NK-92 treated with Interleukin-12 subunit alpha and Interleukin-12 subunit beta, amount 100 ng/mL, for 24 hours (cell line): Measurements from ENCODE around the gene AGPAT3.

Experiments
- DNase-seq: peaks from one replicate; lab custom pipeline; 2025; lab: John Stamatoyannopoulos, UW

The AGPAT3 gene

DNA sequence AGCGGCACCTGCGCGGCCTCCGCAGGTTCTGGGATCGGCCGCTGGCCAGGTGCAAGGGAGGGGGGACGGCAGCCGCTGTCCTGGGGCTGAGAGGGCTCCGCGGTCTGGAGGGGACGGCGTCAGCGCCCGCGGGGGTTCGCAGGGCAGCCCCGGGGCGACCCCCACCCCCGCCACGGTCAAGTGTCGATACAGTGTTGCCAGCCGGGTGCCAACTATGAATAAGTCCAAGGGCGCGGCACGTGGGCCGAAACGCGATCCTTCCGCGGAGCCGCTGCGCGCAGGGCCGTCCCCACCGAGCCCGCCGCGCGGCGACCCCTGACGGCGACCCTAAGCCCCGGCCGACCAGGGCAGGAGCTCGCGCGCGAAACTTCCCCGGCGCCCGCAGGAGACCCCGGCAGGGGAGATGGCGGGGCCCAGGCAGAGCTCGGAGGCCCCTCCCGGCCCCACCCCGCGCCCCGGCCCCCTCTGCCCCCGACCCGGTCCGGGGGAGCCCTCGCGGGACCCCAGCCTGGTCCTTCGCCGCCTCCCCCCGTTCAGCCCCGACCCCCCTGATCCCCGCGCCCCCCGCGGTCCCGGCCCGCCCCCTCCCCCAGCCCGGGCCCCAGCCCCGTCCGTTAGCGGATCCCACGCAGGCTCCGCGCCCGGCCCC is 586 bp upstream of the AGPAT3 start:
- DNase-seq = no peak

DNA sequence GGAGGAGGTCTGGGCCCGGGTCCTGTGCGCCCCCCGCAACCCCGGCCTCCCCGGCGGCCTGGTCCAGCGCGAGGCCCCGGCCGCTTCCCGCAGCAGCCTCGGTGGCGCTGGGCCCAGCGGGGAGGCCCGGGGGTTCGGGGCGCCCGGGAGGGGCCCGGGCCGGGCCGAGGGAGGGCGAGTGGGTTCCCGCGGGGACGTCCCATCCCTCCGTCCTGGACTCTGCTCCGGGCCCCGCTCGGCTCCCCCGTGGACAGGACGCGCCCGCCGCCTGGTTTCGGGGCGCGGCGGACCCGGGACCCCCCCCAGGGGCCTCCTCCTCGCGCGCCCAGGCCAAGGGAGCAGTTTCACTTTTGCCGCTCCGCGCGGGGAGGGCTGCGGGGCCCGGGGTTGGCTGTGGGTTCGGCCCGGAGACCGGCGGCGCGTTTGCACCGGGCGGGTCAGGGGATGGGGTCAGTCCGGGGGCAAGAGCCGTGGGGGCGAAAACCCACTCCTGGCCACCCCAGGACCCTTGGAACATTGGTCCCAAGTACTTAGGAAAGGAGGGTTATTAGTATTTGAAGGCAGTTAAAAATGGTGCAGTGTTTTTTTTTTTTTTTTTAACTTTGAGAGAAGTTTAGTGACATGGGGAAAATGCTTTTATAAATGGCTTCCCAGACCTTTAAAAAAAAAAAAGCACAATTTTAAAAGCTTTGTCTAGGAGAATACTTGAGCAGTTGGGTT is 677 bp downstream of the AGPAT3 start:
- peak; percentile 36 for DNase-seq

DNA sequence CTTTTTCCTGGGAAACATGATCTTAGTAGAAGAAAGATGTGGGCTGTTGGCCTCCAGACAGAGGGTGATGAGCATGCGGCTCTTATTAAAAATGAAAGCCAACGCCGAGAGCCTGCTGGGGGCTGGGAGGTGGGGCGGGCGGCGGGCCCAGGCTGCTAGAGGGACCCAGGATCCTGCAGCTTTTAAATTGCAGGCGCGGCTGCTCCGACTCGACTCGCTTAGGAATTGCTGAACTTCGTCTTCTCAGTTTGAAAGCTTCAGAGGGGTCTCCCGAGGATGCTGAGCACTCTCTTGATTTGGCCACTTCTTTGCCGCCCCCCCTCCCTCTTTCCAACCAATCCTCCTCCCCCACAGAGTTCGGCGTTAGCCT is 1.2 kb downstream of the AGPAT3 start:
- DNase-seq = no peak

DNA sequence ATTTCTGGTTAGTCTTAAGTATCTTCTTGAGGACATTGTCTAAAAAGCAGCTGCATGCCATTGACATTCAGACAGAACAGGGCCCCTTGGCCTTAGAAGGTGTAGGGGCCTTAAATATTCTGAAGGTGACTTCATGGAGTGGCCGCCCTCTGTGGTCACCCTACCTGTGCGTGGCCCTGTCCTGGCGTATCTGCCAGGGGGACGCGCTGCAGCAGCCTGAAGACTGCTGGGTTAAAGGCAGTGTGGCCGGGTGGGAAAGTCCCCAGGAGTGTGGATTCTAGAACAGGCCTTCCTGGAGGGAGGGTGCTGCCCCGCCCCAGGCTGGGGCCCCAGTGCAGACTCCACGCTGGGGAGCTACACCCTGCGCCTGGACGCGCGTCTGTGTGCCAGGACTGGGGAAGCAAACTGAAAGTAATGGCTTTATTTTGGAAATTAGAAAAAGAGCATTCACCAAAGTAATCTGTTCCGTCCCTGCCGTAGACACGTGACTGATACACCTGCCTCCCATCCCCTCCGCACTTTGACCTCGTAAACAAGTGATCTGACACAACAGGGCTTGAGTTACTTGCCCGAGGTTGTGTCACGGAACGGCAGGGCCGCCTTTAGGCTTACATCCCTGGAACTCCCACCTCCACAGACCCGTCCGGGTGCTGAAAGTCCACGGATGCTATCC is 1.8 kb downstream of the AGPAT3 start:
- no peak for DNase-seq

DNA sequence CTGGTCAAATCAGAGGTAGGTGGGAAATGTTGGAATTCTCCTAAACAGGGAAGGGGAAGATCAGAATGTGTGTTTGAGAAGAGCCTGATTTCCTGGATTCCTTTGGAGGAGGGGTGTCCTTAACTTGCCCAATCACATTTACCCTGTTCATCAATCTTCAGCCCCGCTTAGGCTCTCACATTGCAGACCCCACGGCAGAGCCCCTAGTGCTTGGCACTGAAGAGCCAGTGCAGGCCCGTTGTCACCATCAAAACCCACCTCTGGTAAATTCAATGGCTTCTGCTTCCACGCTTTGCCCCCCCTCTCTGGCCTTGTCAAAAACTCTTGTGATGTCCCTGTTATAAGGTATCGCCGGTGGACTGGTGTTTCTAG is 2.3 kb downstream of the AGPAT3 start:
- no peak for DNase-seq

DNA sequence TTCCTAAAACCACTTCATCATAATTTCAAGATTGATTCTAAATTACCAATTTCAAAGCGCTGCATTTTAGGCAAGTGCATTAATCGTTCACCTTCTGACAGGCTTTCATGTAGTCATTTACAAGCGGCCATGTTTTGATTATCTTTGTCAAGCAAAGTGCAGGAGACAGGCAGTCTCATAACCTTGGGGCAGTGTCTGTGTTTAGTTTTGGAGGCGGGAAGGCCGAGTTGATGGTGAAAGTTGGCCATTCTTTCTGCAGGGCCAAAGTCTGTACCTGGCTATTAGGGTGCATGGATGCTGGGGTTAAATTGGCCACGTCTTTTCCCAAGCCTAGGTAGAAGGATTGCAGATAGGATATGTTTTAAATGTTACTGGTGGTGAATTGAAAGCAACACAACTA is 2.9 kb downstream of the AGPAT3 start:
- DNase-seq = no peak

DNA sequence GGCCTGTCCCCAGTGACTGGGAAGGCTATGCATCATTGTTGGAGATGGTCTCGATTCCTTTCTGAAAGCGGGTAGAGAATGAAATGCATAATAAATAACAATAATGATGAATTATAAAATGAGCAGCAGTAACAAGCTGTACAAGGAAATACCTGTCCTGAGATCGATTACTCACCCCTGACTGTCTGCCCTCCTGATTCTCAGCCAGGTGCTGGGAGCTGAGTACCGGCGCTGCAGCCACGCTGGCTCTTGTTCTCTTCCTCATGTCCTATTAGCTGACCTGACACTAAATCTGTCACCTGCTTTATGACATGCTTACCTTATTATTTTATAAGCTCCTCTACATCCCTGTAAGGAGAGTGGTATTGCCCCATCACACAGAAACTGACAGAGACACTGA is 3.4 kb downstream of the AGPAT3 start:
- DNase-seq = no peak

DNA sequence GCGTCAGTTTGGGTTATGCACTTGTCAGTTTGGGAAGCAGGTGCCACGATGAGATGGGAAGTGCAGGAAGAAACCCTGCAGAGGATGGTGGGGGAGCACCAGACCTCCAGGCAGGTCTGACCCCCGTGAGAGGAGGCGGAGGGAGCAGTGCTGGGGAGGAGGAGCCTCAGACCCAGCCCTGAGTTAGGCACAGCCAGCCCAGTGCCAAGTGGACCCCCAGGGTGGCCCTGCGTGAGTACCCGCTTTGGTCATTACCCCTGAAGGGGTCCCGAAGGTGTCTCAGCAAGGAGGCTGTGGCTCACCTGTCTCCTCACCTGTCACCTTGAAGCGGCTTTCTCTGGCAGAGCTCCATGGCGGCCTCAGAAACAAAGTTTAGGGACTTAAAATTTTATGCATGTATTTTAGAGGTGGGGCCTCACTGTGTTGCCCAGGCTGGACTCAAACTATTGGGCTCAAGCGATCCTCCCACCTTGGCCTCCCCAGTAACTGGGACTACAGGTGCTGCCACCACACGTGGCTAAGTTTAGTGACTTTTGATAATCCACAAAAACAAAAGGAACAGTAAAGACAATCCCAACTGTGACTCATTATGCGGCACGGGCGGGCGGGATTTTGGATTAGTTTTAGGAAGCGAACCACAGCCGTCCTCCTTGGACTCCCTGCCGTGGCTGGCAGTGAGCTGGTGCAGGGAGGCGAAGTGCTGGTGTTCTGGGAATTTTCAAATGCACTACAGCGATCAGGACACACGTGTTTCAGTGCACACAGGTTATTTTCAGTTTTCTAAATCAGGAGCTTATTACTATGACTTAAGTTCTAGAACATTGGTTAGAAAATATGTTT is 4.7 kb downstream of the AGPAT3 start:
- no peak for DNase-seq

DNA sequence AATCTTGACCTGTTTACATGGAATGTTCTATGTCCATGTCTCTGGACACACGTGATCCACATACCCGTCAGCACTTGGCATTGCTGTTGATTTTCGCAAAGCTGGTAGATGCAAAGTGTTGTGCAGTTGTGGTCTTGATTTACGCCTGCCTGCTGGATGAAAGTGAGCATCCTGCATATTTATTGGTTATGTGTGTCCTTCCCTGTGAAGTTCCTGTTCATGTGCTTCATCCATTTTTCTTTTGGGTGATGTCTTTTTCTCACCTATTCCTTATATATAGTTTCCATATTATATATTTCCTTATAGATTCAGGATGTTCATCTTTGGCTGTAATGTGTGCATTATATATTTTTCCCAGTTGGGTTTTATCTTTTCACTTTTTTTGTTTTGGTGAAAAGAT is 6.5 kb downstream of the AGPAT3 start:
- DNase-seq = no peak

DNA sequence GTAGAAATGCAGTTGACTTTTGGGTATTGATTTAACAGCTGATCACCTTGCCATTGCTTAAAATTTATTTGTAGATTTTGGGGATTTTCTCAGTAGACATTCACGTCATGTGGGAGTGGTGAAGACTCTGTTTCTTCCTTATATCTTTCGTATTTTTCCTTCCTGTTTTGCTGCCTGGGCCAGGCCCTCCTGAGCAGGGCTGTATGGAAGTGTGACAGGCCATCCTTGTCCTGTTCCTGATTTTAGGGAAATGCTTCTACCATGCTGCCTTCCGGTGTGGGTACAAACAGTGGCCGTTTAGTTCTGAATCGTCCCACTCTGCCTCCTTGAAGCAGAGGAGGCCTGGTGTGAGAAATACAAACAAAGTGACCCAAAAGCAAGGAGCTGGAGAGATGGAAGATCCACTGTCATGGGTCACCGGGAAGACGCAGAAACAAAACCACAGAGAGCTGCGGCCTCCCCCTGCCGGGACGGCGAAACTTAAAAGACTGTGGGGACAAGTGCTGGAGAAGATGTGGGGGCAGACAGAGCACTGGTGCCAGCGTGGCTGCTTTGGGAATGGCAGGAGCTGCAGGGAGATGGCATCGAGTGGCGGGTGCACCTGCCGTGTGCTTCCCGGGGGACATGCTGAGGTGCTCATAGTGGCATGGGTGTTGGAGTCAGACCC is 7.6 kb downstream of the AGPAT3 start:
- DNase-seq = no peak

DNA sequence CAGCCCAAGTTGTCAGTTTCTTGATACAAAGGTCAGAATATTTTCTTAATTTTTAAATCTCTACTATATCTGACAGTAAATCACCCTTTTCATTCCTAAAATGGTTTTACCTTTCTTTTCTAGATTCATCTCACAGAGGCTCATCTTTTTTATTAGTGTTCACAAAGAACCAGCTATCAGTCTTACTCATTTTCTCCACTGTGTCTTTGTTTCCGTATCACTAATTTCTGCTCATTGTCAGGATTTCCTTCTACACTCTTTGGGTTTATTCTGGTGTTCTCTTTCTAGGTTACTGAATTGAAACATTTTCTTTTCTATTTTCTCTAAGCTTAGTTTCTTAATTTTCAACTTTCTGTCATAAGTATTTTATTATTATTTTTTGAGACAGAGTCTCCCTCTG is 8.7 kb downstream of the AGPAT3 start:
- DNase-seq = no peak

DNA sequence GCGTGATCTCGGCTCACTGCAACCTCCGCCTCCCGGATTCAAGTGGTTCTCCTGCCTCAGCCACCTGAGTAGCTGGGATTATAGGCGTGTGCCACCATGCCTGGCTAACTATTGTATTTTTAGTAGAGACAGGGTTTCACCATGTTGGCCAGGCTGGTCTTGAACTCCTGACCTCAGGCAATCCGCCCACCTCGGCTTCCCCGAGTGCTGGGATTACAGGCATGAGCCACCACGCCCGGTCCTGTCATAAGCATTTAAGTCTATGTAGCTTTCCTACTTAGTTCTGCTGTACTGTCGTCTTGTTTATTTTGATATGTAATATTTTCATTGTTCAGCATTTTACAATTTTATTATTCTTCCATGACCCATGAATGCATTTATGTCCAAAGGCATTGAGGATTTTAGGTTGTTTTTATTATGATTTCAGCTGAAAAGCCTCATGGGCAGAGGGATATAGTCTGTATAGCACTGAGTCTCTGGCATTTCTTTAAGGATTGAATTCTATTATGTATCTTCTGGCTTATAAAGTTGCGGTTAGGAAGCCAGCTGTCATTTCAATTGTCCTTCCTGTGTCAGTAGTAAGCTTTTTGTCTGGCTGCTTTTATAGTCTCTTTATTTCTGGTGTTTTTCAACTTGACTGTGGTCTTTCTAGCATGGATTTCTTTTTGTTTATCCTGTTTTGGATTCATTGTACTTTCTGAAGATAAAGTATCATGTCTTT is 9.2 kb downstream of the AGPAT3 start:
- DNase-seq = no peak

DNA sequence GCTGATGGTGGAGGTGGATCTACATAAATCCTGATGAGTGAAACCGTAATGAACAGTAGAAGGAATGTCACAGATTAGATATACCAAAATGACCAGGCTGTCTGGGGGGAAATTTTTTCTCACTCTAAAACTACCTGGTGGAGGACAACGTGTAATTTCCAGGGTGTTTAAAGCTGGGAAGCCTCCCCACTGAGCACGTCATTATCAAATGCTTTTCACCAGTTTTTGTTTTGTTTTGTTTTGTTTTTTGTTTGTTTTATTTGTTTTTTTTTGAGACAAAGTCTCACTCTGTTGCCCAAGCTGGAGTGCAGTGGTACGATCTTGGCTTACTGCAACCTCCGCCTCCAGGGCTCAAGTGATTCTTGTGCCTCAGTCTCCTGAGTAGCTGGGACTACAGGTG is 11.6 kb downstream of the AGPAT3 start:
- no peak for DNase-seq

DNA sequence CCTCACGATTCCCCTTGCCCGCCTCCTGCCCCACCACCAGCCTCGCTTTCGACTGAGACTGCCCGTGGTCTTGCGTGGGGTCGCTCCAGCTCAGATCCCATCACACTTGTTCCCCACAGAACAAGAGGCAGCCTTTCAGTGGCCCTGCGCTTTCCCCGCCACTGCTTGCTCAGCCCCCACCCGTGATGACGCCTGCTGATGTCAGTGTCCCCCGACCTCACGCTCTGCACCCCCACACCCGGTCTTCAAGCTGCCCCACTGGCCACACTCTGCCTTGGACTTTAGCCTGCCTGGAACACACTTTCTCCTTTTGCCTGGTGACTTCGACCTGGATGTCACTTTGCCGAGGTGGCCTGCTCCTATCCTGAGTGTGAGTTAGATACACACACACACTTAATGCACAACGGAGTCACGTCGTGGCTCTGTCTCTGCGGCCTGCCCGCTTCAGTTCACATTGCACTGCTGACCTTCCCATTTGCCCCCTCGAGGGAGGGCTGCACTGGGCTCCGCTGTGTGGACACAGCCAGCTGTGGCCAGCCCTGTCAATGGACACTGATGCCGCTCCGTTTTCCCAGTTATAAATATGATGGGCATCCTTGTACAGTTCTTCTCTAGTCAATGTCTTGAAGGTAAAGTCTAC is 13.0 kb downstream of the AGPAT3 start:
- no peak for DNase-seq

DNA sequence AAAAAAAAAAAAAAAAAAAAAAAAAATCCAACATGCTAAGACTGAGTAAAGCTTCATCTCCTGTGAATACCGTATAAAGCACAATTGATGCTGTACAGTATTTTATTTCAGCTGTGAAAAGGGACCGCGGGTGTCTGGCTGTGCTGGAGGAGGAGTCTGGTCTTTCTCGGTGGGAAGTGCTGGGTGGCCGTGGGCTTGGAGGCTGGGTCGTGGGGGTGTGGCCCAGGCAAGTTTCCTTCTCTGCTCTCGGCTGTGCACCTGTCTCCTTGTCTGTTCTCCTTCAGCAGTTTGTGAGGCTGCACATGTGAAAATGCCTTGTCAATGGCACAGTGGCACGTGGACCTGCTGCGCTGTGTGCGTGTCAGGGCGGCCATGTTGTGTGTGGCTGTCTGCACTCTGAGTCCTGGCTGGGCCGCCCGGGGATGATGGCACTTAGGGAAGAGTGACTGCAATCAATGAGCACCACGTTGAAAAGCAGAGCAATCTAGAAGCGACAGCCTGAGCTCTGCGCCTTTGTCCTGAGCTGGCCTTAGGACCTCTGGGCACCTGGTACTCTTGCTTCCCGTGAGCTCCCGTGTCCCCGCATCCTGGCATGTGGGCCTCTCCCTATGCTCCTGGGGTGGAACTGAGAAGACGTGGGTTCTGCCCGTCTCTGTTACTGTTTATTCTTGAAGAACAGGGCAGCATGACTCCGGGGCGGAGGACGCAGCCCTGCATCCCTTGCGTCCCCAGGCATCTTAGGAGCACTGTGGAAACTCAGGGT is 14.5 kb downstream of the AGPAT3 start:
- DNase-seq = no peak

DNA sequence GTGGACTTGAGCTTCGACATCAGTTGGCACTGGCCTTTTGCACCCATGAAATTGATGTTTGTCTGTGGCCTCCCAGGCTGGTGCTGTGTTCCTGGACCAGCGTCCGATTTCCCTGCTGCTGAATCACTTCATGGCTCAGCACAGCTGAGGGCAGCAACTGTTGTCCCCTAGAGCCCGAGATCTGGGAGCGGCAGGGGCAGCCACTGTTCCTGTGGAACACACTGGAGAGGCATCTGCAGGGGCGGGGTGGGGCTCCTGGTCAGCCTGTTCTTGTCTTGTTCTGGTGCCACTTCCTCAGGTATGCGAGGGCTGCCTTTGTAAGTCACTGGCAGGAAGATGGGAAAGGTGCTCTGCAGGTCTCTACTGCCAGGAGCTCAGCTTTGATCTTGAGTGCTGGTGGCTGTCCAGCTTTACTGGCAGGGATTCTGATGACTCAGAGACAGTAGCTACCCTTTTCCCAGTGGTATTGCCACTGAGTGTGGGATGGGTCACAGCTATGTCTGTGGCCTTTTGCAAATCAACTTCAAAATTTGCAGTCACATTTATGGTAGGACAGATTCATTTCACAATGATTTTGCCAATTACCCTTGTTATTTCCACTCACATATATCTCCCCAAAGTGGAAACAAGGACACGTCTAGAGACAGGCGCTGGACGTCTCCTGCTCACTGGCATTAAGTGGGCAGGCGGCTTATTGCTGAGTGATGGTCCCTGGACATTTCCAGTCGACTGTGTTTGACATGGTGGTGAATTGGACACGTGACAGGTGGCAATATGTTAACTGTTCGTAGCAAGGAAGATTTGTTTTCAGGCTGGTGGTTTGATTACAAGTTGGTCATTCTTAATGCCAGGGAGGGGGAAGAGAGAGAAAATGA is 15.3 kb downstream of the AGPAT3 start:
- no peak for DNase-seq

DNA sequence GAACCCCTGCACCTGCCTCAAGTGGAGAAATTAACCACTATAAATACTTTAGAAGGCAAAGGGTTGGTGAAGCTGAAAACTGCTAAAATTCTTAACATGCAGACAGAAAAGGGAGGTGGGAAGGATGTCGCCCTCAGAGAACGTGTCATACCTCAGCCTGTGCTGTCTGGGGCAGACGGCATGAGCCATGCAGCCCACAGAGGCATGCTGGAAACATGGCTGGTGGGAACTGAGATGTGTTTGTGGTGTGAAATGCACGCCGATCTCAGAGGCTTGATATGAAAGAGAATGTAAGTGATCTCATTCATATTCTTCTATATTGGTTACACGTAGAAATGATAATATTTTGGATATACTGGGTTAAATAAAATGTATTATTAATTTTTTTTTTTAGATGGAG is 16.3 kb downstream of the AGPAT3 start:
- no peak for DNase-seq

DNA sequence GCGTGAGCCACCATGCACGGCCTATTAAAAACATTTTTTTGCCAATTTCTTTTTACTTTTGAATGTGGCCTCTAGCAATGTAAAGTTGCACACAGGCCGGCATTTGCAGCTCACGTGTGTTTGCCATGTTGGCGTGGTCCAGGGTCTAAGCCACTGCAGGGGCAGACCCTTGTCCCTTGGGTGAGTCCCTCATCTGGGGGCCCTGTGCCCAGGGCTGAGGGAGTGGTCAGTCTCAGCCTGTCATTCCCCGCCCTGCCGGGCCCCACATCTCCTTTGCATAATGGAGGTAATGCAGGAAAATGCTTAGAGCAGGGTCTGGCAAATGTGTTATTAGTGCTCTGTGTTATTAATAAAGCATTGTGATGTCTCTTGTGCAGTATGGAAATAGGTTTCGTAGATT is 16.9 kb downstream of the AGPAT3 start:
- DNase-seq = no peak

DNA sequence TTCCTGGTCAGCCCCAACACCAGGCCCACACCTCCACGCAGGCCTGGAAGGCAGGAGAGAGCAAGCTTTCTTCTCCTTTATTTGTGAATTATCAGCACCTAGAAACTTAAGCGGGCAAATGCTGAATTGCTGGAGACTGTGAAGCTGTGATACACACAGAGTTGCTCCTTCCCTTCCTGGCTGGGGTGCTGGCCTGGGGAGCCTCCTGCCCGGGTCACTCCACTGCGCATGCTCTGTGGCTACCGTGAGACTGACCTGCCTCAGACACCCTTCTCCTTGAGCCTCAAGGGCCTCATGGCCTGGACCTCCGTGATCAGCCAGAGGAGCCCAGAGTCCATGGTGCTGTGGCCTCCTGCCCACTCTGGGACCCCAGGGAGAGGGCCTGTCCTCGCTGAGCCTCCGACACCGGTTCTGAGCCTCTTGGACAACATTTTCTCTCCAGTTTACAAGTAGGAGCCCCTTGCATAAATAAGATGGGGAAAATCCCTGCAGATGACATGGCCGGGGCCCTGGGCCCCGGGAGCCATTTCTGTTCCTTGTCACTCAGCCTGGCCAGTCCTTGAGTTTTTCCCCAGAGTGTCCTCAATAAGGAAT is 18.0 kb downstream of the AGPAT3 start:
- DNase-seq = no peak
